Gastroesophageal sphincter (tissue), 4 donors: ENCODE measurements around the gene CEP41. TPM values are rescaled to one million over a fixed set of nuclear protein-coding genes. Genes with fewer than 3 reads are reported as not detected.
"Not testable (repeated sequence)": the region's sequence is repeated elsewhere in the genome, so short reads cannot be mapped to it uniquely, and the experiment has no call there.

Experiments used
- ATAC-seq: fragments of 150-250 bp; one replicate; pipeline ENCODE4 v1.9.1; 2016; ENCODE audit warnings: mild to moderate bottlenecking, moderate library complexity
- H3K27ac ChIP-seq, 4 donors: fragments of 200-600 bp; sonication (generic) in 3 of 4; 1 replicate in 3 of 4; 2 replicates in 1 of 4; pipeline ENCODE4 v1.5.1; 2016 to 2019
- H3K27me3 ChIP-seq: fragments of 200-600 bp; sonication (generic); one replicate; pipeline ENCODE4 v1.5.1; 2019
- H3K36me3 ChIP-seq, 2 donors: fragments of 200-600 bp; sonication (generic); one replicate each; pipeline ENCODE4 v1.5.1; 2019; ENCODE audit warnings: control low read depth in 1 of 2
- H3K4me1 ChIP-seq, 3 donors: fragments of 200-600 bp; sonication (generic); 1 replicate in 2 of 3; 2 replicates in 1 of 3; pipeline ENCODE4 v1.5.1; 2016 to 2019; ENCODE audit warnings: control low read depth in 2 of 3
- H3K4me3 ChIP-seq, 2 donors: fragments of 200-600 bp; sonication (generic); one replicate each; pipeline ENCODE4 v1.5.1; 2019; ENCODE audit warnings: mild to moderate bottlenecking in 1 of 2, moderate library complexity in 1 of 2
- H3K9me3 ChIP-seq, 3 donors: fragments of 200-600 bp; sonication (generic); one replicate each; pipeline ENCODE4 v1.5.1; 2017 to 2019; ENCODE audit warnings: control low read depth in 2 of 3
- EP300 ChIP-seq: sonication (generic); formaldehyde crosslinking; IDR thresholded peaks from one replicate; pipeline ENCODE4 v1.6.1; 2017; ENCODE audit warnings: antibody characterized with exemption, mild to moderate bottlenecking
- POLR2A ChIP-seq, 2 donors: fragments of 450-650 bp; IDR thresholded peaks; one replicate each; pipeline ENCODE4 v1.6.1; 2017; ENCODE audit warnings: antibody characterized with exemption in 2 of 2, mild to moderate bottlenecking in 2 of 2, moderate library complexity in 1 of 2
- POLR2AphosphoS5 ChIP-seq: sonication (generic); formaldehyde crosslinking; IDR thresholded peaks from one replicate; pipeline ENCODE4 v1.6.1; 2017; ENCODE audit warnings: antibody characterized with exemption
- WGBS, 2 donors: methylation state at CpG; one replicate each; pipeline ENCODE4 v1.1.5; 2018; ENCODE audit warnings: low coverage in 1 of 2; 5-methylcytosine and 5-hydroxymethylcytosine counted together
- total RNA-seq, 4 donors: library from RNA; depleted of rRNA; stranded (reverse); fragments of >200 nt; gene quantifications; one replicate each; pipeline ENCODE4 v1.1.0, GENCODE V29; 2016
- TF ChIP-seq, protein P1 (sequence below), 4 experiments: fragments of 200-600 bp in 2 of 4; fragments of 450-650 bp in 2 of 4; sonication (generic) in 1 of 4; IDR thresholded peaks; one replicate each; pipeline ENCODE4 v1.5.1; 2017 to 2019; ENCODE audit warnings: antibody characterized with exemption in 4 of 4, mild to moderate bottlenecking in 2 of 4, moderate library complexity in 2 of 4

CEP41 gene
- total RNA-seq, 4 donors from 2014 or later: 3.6 to 6.2 (median 3.9) TPM

DNA sequence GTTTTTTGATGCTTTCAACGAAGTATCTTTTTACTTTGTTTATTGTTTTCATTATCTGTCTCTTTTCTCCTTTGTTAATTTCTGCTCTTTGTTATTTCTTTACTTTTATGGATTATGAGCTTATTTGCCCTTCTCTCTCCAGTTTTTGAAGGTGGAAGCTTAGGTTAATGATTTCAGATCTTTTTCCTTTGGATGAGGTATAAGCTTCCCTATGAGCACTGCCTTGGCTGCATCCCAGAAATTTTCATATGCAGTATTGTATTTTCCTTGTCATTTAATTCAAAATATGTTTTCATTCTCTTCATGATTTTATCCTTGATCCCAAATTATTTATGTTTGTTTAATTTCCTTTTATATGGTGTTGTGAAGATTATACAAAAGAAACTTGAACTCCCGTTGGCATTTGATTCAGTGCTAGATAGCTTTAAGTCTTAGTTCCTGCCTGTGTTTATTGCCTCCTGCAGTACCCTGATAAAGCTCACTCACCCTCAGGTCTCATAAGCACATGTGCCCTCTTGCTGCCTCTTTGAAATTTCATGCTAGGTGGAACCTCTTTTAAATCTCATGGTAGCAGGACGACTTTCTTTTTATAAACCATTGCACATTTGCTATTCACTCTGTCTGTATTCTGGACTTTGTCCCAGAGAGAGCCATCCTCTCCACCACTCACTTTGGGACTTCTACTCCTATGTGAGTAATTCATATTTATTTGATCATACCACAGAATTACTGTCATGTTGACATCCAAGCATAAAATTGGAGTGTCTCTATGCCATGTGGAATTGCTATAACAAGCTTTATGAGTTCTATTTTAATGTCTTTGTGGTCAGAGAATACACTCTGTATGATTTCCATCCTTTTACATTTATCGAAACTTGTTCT is 23.0 kb upstream of the CEP41 start:
- Histone ChIP-seq H3K4me3 (no peak overlapping the region), H3K27me3 (no peaks in the 10 kb centered on the region), H3K27ac (no peak overlapping the region), H3K9me3 (peaks cover 0 to 18% (median 0%) of the 10 kb centered on the region in 3 donors), H3K4me1 (no peaks in the 10 kb centered on the region), H3K36me3 (no peaks in the 10 kb centered on the region)
- 59 to 75% methylated on average over 4 of the region's 4 CpGs for WGBS, 2 donors
- no peak for ATAC-seq
- TF ChIP-seq POLR2A (IDR thresholded peaks at IDR 0.05): no peak
- TF ChIP-seq, protein P1, sequence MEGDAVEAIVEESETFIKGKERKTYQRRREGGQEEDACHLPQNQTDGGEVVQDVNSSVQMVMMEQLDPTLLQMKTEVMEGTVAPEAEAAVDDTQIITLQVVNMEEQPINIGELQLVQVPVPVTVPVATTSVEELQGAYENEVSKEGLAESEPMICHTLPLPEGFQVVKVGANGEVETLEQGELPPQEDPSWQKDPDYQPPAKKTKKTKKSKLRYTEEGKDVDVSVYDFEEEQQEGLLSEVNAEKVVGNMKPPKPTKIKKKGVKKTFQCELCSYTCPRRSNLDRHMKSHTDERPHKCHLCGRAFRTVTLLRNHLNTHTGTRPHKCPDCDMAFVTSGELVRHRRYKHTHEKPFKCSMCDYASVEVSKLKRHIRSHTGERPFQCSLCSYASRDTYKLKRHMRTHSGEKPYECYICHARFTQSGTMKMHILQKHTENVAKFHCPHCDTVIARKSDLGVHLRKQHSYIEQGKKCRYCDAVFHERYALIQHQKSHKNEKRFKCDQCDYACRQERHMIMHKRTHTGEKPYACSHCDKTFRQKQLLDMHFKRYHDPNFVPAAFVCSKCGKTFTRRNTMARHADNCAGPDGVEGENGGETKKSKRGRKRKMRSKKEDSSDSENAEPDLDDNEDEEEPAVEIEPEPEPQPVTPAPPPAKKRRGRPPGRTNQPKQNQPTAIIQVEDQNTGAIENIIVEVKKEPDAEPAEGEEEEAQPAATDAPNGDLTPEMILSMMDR (IDR thresholded peaks at IDR 0.05): no peak
- TF ChIP-seq EP300: no peak
- TF ChIP-seq POLR2AphosphoS5: no peak

DNA sequence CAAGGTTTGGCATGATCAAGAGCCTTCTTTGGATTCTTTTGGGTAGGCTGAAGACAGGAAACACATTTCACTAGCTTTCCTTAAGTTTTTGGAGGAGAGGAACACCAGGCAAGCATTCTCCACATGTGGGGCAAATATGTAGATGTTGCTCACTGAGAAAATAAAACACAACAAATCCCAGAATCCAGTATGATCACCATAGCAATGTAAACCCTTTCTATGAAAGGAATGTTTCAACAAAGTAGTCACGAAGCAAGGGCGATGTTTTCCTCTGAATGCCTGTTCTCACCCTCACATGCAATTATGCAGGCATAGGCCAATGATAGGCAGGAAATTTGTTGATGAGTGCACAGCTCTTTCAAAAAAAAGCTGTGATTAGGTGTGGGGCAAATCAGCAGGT is 20.5 kb upstream of the CEP41 start:
- ATAC-seq: no peak
- Histone ChIP-seq H3K4me3 (no peak overlapping the region), H3K4me1 (no peaks in the 10 kb centered on the region), H3K27me3 (no peaks in the 10 kb centered on the region), H3K27ac (no peak overlapping the region), H3K36me3 (no peaks in the 10 kb centered on the region), H3K9me3 (peaks cover 0 to 21% (median 0%) of the 10 kb centered on the region in 3 donors)
- 45 to 75% methylated on average over 1 to 2 of the region's 2 CpGs for WGBS, 2 donors
- TF ChIP-seq, protein P1 (IDR thresholded peaks at IDR 0.05): no peak
- no peak for TF ChIP-seq EP300
- TF ChIP-seq POLR2AphosphoS5: no peak

DNA sequence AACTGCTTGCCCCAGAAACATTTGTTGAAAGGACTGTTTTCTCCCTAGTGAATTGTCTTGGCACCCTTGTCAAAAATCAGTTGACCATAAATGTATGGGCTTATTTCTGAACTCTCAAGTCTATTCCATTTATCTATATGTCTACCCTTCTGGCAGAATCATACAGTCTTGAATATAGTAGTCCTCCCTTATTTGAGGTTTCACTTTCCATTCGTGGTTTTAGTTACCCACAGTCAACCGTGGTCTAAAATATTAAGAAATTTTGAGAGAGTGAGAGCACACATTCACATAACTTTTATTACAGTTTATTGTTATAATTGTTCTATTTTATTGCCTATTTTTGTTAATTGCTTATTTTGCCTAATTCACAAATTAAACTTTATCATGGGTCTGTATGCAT is 17.4 kb upstream of the CEP41 start:
- no peaks in the 10 kb centered on the region for H3K4me1 ChIP-seq
- no peak for TF ChIP-seq POLR2AphosphoS5
- TF ChIP-seq EP300: no peak
- TF ChIP-seq, protein P1 (IDR thresholded peaks at IDR 0.05): no peak
- no peak for TF ChIP-seq POLR2A (IDR thresholded peaks at IDR 0.05)
- no peaks in the 10 kb centered on the region for H3K27me3 ChIP-seq
- H3K4me3 ChIP-seq: no peak overlapping the region
- H3K9me3 ChIP-seq: peaks cover 0 to 13% (median 0%) of the 10 kb centered on the region in 3 donors
- no peak for ATAC-seq
- no peaks in the 10 kb centered on the region for H3K36me3 ChIP-seq
- 78 to 86% methylated on average over 2 of the region's 2 CpGs for WGBS, 2 donors
- H3K27ac ChIP-seq: no peak overlapping the region

DNA sequence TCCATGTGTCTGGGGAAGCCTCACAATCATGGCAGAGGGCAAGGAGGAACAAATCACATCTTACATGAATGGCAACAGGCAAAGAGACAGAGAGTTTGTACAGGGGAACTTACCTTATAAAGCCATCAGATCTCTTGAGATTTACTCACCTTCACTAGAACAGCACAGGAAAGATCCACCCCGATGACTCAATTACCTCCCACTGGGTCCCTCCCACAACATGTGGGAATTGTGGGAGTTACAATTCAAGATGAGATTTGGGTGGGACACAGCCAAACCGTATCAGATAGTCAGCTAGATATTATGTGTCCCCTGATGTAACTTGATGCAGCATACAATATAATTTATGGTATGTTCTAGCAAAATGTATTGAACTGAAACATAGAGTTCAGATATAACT is 14.1 kb upstream of the CEP41 start:
- no peaks in the 10 kb centered on the region for H3K27me3 ChIP-seq
- H3K36me3 ChIP-seq: no peaks in the 10 kb centered on the region
- H3K4me3 ChIP-seq: no peak overlapping the region
- no peak overlapping the region for H3K27ac ChIP-seq
- H3K9me3 ChIP-seq: peaks cover 0 to 13% (median 0%) of the 10 kb centered on the region in 3 donors
- H3K4me1 ChIP-seq: no peaks in the 10 kb centered on the region
- ATAC-seq: no peak
- 78 to 95% methylated on average over 1 to 2 of the region's 2 CpGs for WGBS, 2 donors
- TF ChIP-seq POLR2AphosphoS5: no peak
- TF ChIP-seq, protein P1 (IDR thresholded peaks at IDR 0.05): no peak
- no peak for TF ChIP-seq POLR2A (IDR thresholded peaks at IDR 0.05)
- TF ChIP-seq EP300: no peak

DNA sequence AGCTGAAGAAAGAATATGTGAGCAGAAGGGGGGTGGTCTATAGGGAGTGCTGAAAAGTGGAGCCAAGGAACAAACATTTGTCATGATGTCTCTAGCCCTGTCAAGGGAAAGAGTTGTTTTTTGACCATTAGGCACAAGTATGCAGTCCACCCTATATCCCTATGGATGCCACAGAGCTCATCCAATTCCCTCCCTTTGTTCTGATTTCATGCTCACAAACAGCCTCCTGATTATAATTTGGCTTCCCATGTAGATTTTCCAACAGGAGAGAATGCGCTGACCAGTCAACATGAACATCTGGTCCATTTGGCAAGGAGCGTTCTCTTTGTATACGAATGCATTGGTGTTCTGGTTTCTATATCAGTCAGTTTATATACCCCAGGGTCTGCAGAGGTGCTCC is 12.1 kb upstream of the CEP41 start:
- Histone ChIP-seq H3K4me3 (no peak overlapping the region), H3K27ac (no peak overlapping the region), H3K9me3 (no peaks in the 10 kb centered on the region), H3K36me3 (no peaks in the 10 kb centered on the region), H3K27me3 (no peaks in the 10 kb centered on the region), H3K4me1 (no peaks in the 10 kb centered on the region)
- ATAC-seq: no peak
- WGBS, 2 donors: 43% methylated on average over 3 of the region's 3 CpGs; no CpG with 5 or more reads in 1 of the 2 donors
- TF ChIP-seq POLR2AphosphoS5: no peak
- no peak for TF ChIP-seq EP300
- TF ChIP-seq POLR2A (IDR thresholded peaks at IDR 0.05): no peak
- TF ChIP-seq, protein P1 (IDR thresholded peaks at IDR 0.05): no peak

DNA sequence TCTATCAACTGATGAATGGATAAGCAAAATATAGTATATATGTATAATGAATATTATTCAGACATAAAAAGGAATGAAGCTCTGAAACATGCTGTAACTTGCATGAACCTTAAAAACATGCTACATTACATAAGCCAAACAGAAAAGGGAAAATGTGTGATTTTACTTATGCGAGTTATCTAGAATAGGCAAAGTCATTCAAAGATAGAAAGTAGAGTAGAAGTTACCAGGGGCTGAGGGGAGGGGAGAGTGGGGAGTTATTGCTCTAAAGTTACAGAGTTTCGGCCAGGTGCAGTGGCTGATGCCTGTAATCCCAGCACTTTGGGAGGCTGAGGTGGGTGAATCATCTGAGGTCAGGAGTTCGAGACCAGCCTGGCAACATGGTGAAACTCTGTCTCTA is 10.5 kb upstream of the CEP41 start:
- WGBS, 2 donors: 88 to 91% methylated on average over 2 to 3 of the region's 3 CpGs
- H3K36me3 ChIP-seq, ATAC-seq, H3K4me3 ChIP-seq, H3K9me3 ChIP-seq, H3K27me3 ChIP-seq, H3K4me1 ChIP-seq, H3K27ac ChIP-seq: not testable (repeated sequence)
